H1 (cell line): ENCODE data around the gene C2orf76. TPM values are rescaled to one million over a fixed set of nuclear protein-coding genes. Genes with fewer than 3 reads are reported as not detected.

Source experiments
- CTCF ChIA-PET: fragments of 300-600 bp; sonication (Branson Sonifier 250); formaldehyde crosslinking; loops from one replicate; lab custom pipeline; 2021; ENCODE audit not compliant: partially characterized antibody; lab: Charles Lee
- POLR2A ChIA-PET: fragments of 300-600 bp; sonication (Branson Sonifier 250); formaldehyde crosslinking; loops from one replicate; lab custom pipeline; 2021; ENCODE audit warnings: inconsistent platforms; ENCODE audit not compliant: partially characterized antibody; lab: Charles Lee
- DNase-seq, 2 experiments: peaks; one replicate each; pipeline versions ENCODE4 v3.0.0 to v3.0.0-alpha.2; 2010 to 2022; ENCODE audit warnings: low spot score in 2 of 2, low read depth in 1 of 2, mixed read lengths in 1 of 2
- FAIRE-seq: peaks from 2 replicates; lab custom pipeline; 2011; peaks lifted over from hg19 to GRCh38; lab: Jason Lieb, UNC
- H2AFZ ChIP-seq: 2 replicates; pipeline ENCODE4 v1.8.1; 2012; ENCODE audit warnings: low read length, inconsistent platforms
- H2AK5ac ChIP-seq: 2 replicates; pipeline ENCODE4 v1.6.1; 2013; ENCODE audit warnings: low read depth, low read length
- H2BK120ac ChIP-seq: replicated peaks from 2 replicates; pipeline ENCODE3; 2013; ENCODE audit warnings: low read depth, low read length, inconsistent platforms
- H2BK12ac ChIP-seq: 2 replicates; pipeline ENCODE4 v1.6.1; 2013; ENCODE audit warnings: low read depth, low read length
- H2BK15ac ChIP-seq: 2 replicates; pipeline ENCODE4 v1.6.1; 2013; ENCODE audit warnings: low read length
- H2BK20ac ChIP-seq: 2 replicates; pipeline ENCODE4 v1.6.1; 2013; ENCODE audit warnings: low read length
- H2BK5ac ChIP-seq: 2 replicates; pipeline ENCODE4 v1.6.1; 2013; ENCODE audit warnings: low read depth, low read length
- H3K14ac ChIP-seq: 2 replicates; pipeline ENCODE4 v1.6.1; 2013; ENCODE audit warnings: inconsistent platforms; ENCODE audit not compliant: insufficient read length
- H3K18ac ChIP-seq: 2 replicates; pipeline ENCODE4 v1.6.1; 2013; ENCODE audit warnings: low read length; ENCODE audit errors: extremely low read depth
- H3K23ac ChIP-seq: 2 replicates; pipeline ENCODE4 v1.6.1; 2013; ENCODE audit warnings: inconsistent platforms; ENCODE audit not compliant: insufficient read length
- H3K23me2 ChIP-seq: 2 replicates; pipeline ENCODE4 v1.6.1; 2013; ENCODE audit warnings: low read depth, low read length
- H3K27ac ChIP-seq: 2 replicates; pipeline ENCODE4 v1.6.1; 2011; ENCODE audit warnings: low read depth, low read length, inconsistent platforms
- H3K27me3 ChIP-seq, 4 experiments: replicated peaks in 1 of 4; 1 replicate in 1 of 4; 2 replicates in 3 of 4; pipeline versions ENCODE4 v1.6.1 to v1.8.1; 2011 to 2013; ENCODE audit warnings: low read length in 3 of 4, mild to moderate bottlenecking in 3 of 4, inconsistent platforms in 2 of 4, mixed read lengths in 2 of 4, moderate library complexity in 1 of 4; ENCODE audit not compliant: control insufficient read depth in 3 of 4, insufficient read depth in 3 of 4; ENCODE audit errors: extremely low read depth in 1 of 4
- H3K36me3 ChIP-seq, 4 experiments: 2 replicates each; pipeline versions ENCODE4 v1.6.1 to v1.8.1; 2011 to 2013; ENCODE audit warnings: mild to moderate bottlenecking in 4 of 4, low read length in 3 of 4, moderate library complexity in 2 of 4, control low read depth in 1 of 4, inconsistent platforms in 1 of 4; ENCODE audit not compliant: insufficient read depth in 4 of 4, control insufficient read depth in 2 of 4
- H3K4ac ChIP-seq: replicated peaks from 2 replicates; pipeline ENCODE3; 2013; ENCODE audit warnings: low read length, low read depth, mixed read lengths, inconsistent platforms; ENCODE audit not compliant: insufficient read length
- H3K4me1 ChIP-seq, 4 experiments: replicated peaks in 1 of 4; 1 replicate in 1 of 4; 2 replicates in 3 of 4; pipeline versions ENCODE4 v1.6.1 to v1.8.1; 2011 to 2013; ENCODE audit warnings: low read length in 3 of 4, inconsistent platforms in 2 of 4, mixed read lengths in 1 of 4; ENCODE audit not compliant: insufficient read depth in 4 of 4, control insufficient read depth in 3 of 4
- H3K4me2 ChIP-seq, 2 experiments: 2 replicates each; pipeline versions ENCODE4 v1.6.1 to v1.8.1; 2011 to 2013; ENCODE audit warnings: low read depth in 2 of 2, low read length in 2 of 2, control low read depth in 1 of 2, inconsistent platforms in 1 of 2, mild to moderate bottlenecking in 1 of 2; ENCODE audit not compliant: insufficient read depth in 1 of 2
- H3K4me3 ChIP-seq, 4 experiments: fragments of 200-600, 300-600 bp in 1 of 4; sonication (generic), shearing (Covaris generic), sonication (Bioruptor Twin) in 1 of 4; 2 replicates each; pipeline versions ENCODE4 v1.5.1 to v1.8.1; 2011 to 2016; ENCODE audit warnings: low read length in 4 of 4, low read depth in 3 of 4, control low read depth in 2 of 4, inconsistent platforms in 2 of 4, mild to moderate bottlenecking in 2 of 4, mixed read lengths in 1 of 4, moderate library complexity in 1 of 4; ENCODE audit not compliant: insufficient read depth in 2 of 4; ENCODE audit errors: extremely low read depth in 1 of 4
- H3K56ac ChIP-seq: replicated peaks from 2 replicates; pipeline ENCODE3; 2013; ENCODE audit warnings: low read depth, mild to moderate bottlenecking, mixed read lengths, low read length, inconsistent platforms; ENCODE audit not compliant: insufficient read length
- H3K79me1 ChIP-seq: 2 replicates; pipeline ENCODE4 v1.6.1; 2013; ENCODE audit warnings: low read depth, low read length, control low read depth
- H3K79me2 ChIP-seq, 2 experiments: 2 replicates each; pipeline versions ENCODE4 v1.6.1 to v1.8.1; 2012 to 2013; ENCODE audit warnings: low read length in 2 of 2, mild to moderate bottlenecking in 2 of 2, inconsistent platforms in 1 of 2; ENCODE audit not compliant: insufficient read depth in 2 of 2, control insufficient read depth in 1 of 2
- H3K9ac ChIP-seq, 4 experiments: replicated peaks in 1 of 4; 1 replicate in 1 of 4; 2 replicates in 3 of 4; pipeline versions ENCODE4 v1.6.1 to v1.8.1; 2011 to 2013; ENCODE audit warnings: low read depth in 3 of 4, low read length in 3 of 4, control low read depth in 2 of 4, mild to moderate bottlenecking in 2 of 4, moderate library complexity in 2 of 4, inconsistent platforms in 1 of 4; ENCODE audit errors: extremely low read depth in 1 of 4
- H3K9me3 ChIP-seq, 2 experiments: 2 replicates each; pipeline versions ENCODE4 v1.6.1 to v1.8.1; 2012 to 2013; ENCODE audit warnings: mild to moderate bottlenecking in 2 of 2, moderate library complexity in 2 of 2, control low read depth in 1 of 2, inconsistent platforms in 1 of 2, low read depth in 1 of 2, low read length in 1 of 2, mixed read lengths in 1 of 2; ENCODE audit not compliant: insufficient read depth in 2 of 2
- H4K20me1 ChIP-seq, 2 experiments: replicated peaks in 1 of 2; 2 replicates each; pipeline versions ENCODE3 to v1.8.1; 2011 to 2013; ENCODE audit warnings: inconsistent platforms in 2 of 2, low read length in 2 of 2, mild to moderate bottlenecking in 1 of 2; ENCODE audit not compliant: insufficient read depth in 2 of 2, control insufficient read depth in 1 of 2
- H4K5ac ChIP-seq: 2 replicates; pipeline ENCODE4 v1.6.1; 2013; ENCODE audit warnings: low read length, low read depth, mixed read lengths, inconsistent platforms; ENCODE audit not compliant: insufficient read length
- H4K8ac ChIP-seq: 2 replicates; pipeline ENCODE4 v1.8.0; 2013; ENCODE audit warnings: mild to moderate bottlenecking, moderate library complexity, low read length, inconsistent platforms; ENCODE audit not compliant: insufficient read depth; ENCODE audit errors: extremely low read depth
- H4K91ac ChIP-seq: replicated peaks from 2 replicates; pipeline ENCODE3; 2013; ENCODE audit warnings: low read length, mixed read lengths, inconsistent platforms; ENCODE audit not compliant: insufficient read length
- CREB1 ChIP-seq: IDR thresholded peaks from 2 replicates; pipeline ENCODE4 v1.6.1; 2012; ENCODE audit warnings: inconsistent platforms
- KDM5A ChIP-seq: fragments of 200-600 bp; IDR thresholded peaks from 2 replicates; pipeline ENCODE4 v1.7.1; 2012; ENCODE audit warnings: mild to moderate bottlenecking, low read length, inconsistent platforms, mixed read lengths
- NANOG ChIP-seq: IDR thresholded peaks from 2 replicates; pipeline ENCODE4 v1.6.1; 2011; ENCODE audit warnings: low read length, low read depth, mild to moderate bottlenecking, inconsistent platforms; ENCODE audit not compliant: insufficient read depth, poor library complexity, severe bottlenecking
- SP4 ChIP-seq: IDR thresholded peaks from 2 replicates; pipeline ENCODE4 v1.6.1; 2012; ENCODE audit warnings: low read length, inconsistent platforms
- polyA plus RNA-seq, 7 experiments: library from polyadenylated mRNA; depleted of rRNA in 3 of 7; stranded (reverse) in 5 of 7; unstranded in 2 of 7; fragments of >200 nt in 5 of 7; fragments of 200-250 nt in 2 of 7; gene quantifications; 1 replicate in 5 of 7; 2 replicates in 1 of 7; 4 replicates in 1 of 7; pipeline versions ENCODE4 v1.2.1 to v1.2.3, GENCODE V29; 2011 to 2013; ENCODE audit warnings: missing spikeins in 2 of 7, mixed read lengths in 2 of 7
- total RNA-seq: library from RNA; stranded (reverse); fragmentation: NEBNext Ultra II Directional; extraction: Animal tissue kit (Norgen Biotek cat#: 25700); gene quantifications from 2 replicates; pipeline ENCODE4 v1.2.1, GENCODE V29; 2021

The C2orf76 gene
- total and polyA plus RNA-seq, 2 of the 8 experiments (the other 6 are each of a cell fraction or from before 2014, with no cell fraction given), result 4.4 to 5.0 TPM

DNA sequence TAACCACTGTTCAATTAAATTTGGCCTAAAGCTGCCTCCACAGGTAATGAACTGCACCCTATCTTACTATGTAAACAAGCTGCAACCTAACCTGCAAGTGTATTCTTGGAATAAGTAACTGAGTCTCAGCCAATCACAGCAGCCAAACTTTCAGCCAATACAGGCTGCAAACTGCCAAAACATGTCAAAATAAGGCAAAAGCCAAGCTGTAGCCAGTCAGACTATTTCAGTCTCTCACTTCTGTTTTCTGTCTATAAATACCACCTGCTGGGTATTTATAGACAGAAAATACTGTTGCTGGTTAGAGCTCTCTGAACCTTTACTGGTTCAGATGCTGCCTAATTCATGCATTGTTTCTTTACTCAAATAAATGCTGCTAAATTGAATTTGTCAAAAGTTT, 14.3 kb downstream of the C2orf76 start:
- Histone ChIP-seq H3K18ac (no peak overlapping the region), H3K27me3 (no peaks in the 10 kb centered on the region), H2AK5ac (no peak overlapping the region), H4K5ac (no peak overlapping the region), H3K79me2 (no peaks in the 10 kb centered on the region), H3K23me2 (no peaks in the 10 kb centered on the region), H2BK12ac (no peak overlapping the region), H3K14ac (no peak overlapping the region), H3K36me3 (no peaks in the 10 kb centered on the region), H3K79me1 (no peaks in the 10 kb centered on the region), H4K20me1 (no peaks in the 10 kb centered on the region), H3K27ac (no peak overlapping the region), H2BK20ac (no peak overlapping the region), H3K9ac (no peak overlapping the region), H3K4me3 (no peak overlapping the region), H3K9me3 (no peaks in the 10 kb centered on the region), H3K4me2 (no peak overlapping the region), H4K91ac (no peak overlapping the region), H3K4ac (no peak overlapping the region), H2BK120ac (no peak overlapping the region), H3K4me1 (peaks cover 0 to 8% (median 3%) of the 10 kb centered on the region in 4 experiments; a peak in 4 of 7 replicates), H2BK15ac (no peak overlapping the region), H4K8ac (no peak overlapping the region), H2AFZ (no peak overlapping the region), H2BK5ac (no peak overlapping the region), H3K23ac (no peak overlapping the region), H3K56ac (no peak overlapping the region)
- ChIA-PET CTCF (interaction anchor here (1.1 to 1.6 kb wide), 2 partner anchors 34 to 185 kb away, joined by 3 to 8 read pairs; no protein-coding TSS in a partner anchor), POLR2A (interaction anchor here (4.1 kb wide), 1 partner anchor 13 kb away, joined by 35 read pairs; the partner anchor contains the start of genes C2orf76 and DBI)
- FAIRE-seq, result peak; percentile 69
- no peak for TF ChIP-seq CREB1
- no peak for TF ChIP-seq NANOG
- TF ChIP-seq KDM5A, result no peak
- TF ChIP-seq SP4, result no peak
- DNase-seq, result no peak
